ENCODE results near the gene EPS15.

Gene EPS15

DNA sequence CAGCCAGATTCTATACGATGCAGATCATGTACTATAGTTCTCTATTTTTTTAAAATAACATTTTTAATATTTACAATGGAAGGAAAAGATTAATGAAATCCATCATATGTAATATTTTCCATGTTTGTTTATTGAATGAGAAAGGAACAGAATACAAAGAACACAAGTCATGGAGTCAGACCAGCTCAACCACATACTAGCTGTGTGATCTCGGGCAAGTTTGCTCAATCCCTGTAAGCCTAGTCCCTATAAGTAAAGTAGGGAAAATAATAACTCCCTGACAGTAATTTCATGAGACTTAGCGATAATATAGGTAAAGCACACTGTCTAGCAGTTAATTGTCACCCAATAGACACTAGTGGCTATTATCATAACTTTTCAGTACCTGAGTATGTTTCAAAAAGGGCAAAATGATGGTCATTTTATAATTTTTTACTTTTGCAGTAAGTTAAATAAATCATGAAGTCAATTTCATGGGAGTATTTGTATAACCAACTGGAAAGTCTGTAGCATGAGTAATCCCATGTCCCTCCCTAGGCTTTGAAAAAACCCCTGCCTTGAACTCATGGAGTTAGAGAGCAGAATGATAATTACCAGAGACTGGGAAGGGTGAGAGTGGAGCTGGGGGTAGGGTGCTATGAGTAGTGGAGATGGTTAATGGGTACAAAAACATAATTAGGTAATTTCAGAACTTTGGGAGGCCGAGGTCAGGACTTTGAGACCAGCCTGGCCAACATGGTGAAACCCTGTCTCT lies 37.0 kb upstream of the EPS15 start:
- Histone ChIP-seq H3K36me3 (ENCODE audit: insufficient read depth, low read length) (no peaks in the 10 kb centered on the region), H3K4me3 (ENCODE audit: low read depth, low read length, poor library complexity, severe bottlenecking) (no peak overlapping the region), H3K79me2 (ENCODE audit: insufficient read depth, low read length) (no peaks in the 10 kb centered on the region), H3K9me2 (ENCODE audit: low read depth, low read length) (no peaks in the 10 kb centered on the region), H3K9me3 (ENCODE audit: low read length) (no peaks in the 10 kb centered on the region), H3K27me3 (ENCODE audit: insufficient read depth, low read length) (no peaks in the 10 kb centered on the region), H4K20me1 (ENCODE audit: insufficient read depth, low read length) (no peaks in the 10 kb centered on the region), H3K4me1 (ENCODE audit: insufficient read depth, low read length, severe bottlenecking) (no peaks in the 10 kb centered on the region), H3K4me2 (ENCODE audit: low read length) (no peak overlapping the region), H3K9ac (ENCODE audit: low read length) (no peak overlapping the region), H3F3A (ENCODE audit: insufficient read depth, low read length) (no peaks in the 10 kb centered on the region), H2AFZ (ENCODE audit: low read length) (no peak overlapping the region), H3K27ac (ENCODE audit: low read depth, low read length, poor library complexity, severe bottlenecking) (no peak overlapping the region)
- TF ChIP-seq, protein P1, sequence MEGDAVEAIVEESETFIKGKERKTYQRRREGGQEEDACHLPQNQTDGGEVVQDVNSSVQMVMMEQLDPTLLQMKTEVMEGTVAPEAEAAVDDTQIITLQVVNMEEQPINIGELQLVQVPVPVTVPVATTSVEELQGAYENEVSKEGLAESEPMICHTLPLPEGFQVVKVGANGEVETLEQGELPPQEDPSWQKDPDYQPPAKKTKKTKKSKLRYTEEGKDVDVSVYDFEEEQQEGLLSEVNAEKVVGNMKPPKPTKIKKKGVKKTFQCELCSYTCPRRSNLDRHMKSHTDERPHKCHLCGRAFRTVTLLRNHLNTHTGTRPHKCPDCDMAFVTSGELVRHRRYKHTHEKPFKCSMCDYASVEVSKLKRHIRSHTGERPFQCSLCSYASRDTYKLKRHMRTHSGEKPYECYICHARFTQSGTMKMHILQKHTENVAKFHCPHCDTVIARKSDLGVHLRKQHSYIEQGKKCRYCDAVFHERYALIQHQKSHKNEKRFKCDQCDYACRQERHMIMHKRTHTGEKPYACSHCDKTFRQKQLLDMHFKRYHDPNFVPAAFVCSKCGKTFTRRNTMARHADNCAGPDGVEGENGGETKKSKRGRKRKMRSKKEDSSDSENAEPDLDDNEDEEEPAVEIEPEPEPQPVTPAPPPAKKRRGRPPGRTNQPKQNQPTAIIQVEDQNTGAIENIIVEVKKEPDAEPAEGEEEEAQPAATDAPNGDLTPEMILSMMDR (IDR thresholded peaks at IDR 0.05; ENCODE audit: low read length) = no peak
- TF ChIP-seq EZH2 (IDR thresholded peaks at IDR 0.05; ENCODE audit: borderline replicate concordance, low read length) = no peak

DNA sequence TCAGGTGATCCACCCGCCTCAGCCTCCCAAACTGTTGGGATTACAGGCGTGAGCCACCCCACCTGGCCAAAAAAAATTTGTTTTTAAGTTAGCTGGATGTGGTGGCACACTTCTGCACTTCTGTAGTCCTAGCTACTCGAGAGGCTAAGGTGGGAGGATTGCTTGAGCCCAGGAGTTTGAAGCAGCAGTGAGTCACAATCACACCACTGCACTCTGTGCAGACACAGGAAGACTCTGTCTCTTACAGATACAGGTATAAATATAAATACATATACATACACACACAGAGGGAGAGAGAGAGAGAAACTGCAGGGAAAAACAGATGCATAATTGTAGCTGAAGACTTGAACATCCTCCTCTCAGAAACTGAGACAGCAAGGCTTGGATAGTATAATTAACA lies 34.8 kb upstream of the EPS15 start:
- Histone ChIP-seq H3K27me3 (ENCODE audit: insufficient read depth, low read length) (no peaks in the 10 kb centered on the region), H3K79me2 (ENCODE audit: insufficient read depth, low read length) (no peaks in the 10 kb centered on the region), H3K4me2 (ENCODE audit: low read length) (no peak overlapping the region), H3K9me3 (ENCODE audit: low read length) (no peaks in the 10 kb centered on the region), H3K9ac (ENCODE audit: low read length) (no peak overlapping the region), H2AFZ (ENCODE audit: low read length) (no peak overlapping the region), H3K4me3 (ENCODE audit: low read depth, low read length, poor library complexity, severe bottlenecking) (no peak overlapping the region), H3K9me2 (ENCODE audit: low read depth, low read length) (no peaks in the 10 kb centered on the region), H3K4me1 (ENCODE audit: insufficient read depth, low read length, severe bottlenecking) (no peaks in the 10 kb centered on the region), H3K27ac (ENCODE audit: low read depth, low read length, poor library complexity, severe bottlenecking) (no peak overlapping the region), H4K20me1 (ENCODE audit: insufficient read depth, low read length) (no peaks in the 10 kb centered on the region), H3K36me3 (ENCODE audit: insufficient read depth, low read length) (no peaks in the 10 kb centered on the region), H3F3A (ENCODE audit: insufficient read depth, low read length) (no peaks in the 10 kb centered on the region)
- TF ChIP-seq, protein P1 (IDR thresholded peaks at IDR 0.05; ENCODE audit: low read length) = no peak
- no peak for TF ChIP-seq EZH2 (IDR thresholded peaks at IDR 0.05; ENCODE audit: borderline replicate concordance, low read length)

DNA sequence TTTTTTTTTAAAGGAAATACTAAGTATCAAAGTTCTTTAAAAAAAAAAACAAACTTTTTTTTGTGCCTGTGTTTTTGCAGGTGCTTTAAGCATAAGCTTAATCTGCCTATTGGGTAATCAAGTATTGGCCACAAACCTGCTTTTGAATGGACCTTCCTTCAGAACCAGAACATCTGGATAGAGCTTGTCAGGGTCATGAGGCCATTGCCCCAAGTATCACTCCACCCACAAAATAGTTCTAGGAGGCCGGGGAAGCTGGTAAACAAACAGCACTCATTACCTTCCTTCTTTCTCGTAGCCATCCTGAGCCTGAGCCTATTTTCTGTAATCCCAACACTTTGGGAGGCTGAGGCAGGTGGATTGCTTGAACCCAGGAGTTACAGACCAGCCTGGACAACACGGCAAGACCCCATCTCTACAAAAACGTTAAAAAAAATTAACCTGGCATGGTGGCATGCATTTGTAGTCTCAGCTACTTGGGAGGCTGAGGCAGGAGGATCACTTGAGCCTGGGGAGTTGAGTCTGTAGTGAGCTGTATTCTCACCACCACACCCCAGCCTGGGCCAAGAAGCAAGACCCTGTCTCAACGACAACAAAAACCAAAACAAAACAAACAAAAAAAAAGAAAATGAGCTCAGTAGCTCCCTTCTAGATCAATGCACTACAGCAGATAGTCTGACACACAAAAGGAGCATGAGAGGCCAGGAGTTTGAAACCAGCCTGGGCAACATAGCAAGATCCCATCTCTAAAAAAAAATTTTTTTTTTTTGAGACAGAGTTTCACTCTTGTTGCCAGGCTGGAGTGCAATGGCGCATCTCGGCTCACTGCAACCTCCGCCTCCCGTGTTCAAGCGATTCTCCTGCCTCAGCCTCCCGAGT lies 34.1 kb upstream of the EPS15 start:
- Histone ChIP-seq H3K4me1 (ENCODE audit: insufficient read depth, low read length, severe bottlenecking) (no peaks in the 10 kb centered on the region), H2AFZ (ENCODE audit: low read length) (no peak overlapping the region), H3K4me3 (ENCODE audit: low read depth, low read length, poor library complexity, severe bottlenecking) (no peak overlapping the region), H4K20me1 (ENCODE audit: insufficient read depth, low read length) (no peaks in the 10 kb centered on the region), H3K27ac (ENCODE audit: low read depth, low read length, poor library complexity, severe bottlenecking) (no peak overlapping the region), H3K9ac (ENCODE audit: low read length) (no peak overlapping the region), H3K79me2 (ENCODE audit: insufficient read depth, low read length) (no peaks in the 10 kb centered on the region), H3F3A (ENCODE audit: insufficient read depth, low read length) (no peaks in the 10 kb centered on the region), H3K9me2 (ENCODE audit: low read depth, low read length) (no peaks in the 10 kb centered on the region), H3K36me3 (ENCODE audit: insufficient read depth, low read length) (no peaks in the 10 kb centered on the region), H3K4me2 (ENCODE audit: low read length) (no peak overlapping the region), H3K9me3 (ENCODE audit: low read length) (no peaks in the 10 kb centered on the region), H3K27me3 (ENCODE audit: insufficient read depth, low read length) (no peaks in the 10 kb centered on the region)
- TF ChIP-seq, protein P1 (IDR thresholded peaks at IDR 0.05; ENCODE audit: low read length) = no peak
- no peak for TF ChIP-seq EZH2 (IDR thresholded peaks at IDR 0.05; ENCODE audit: borderline replicate concordance, low read length)
